Spleen (tissue), 7 donors: ENCODE measurements around the gene DPYD.

ENCODE experiments used
- POLR2A ChIP-seq, 3 donors: fragments of 450-650 bp; IDR thresholded peaks; one replicate each; pipeline ENCODE4 v1.5.1; 2017; ENCODE audit warnings: antibody characterized with exemption in 3 of 3, mild to moderate bottlenecking in 1 of 3
- POLR2AphosphoS5 ChIP-seq, 3 donors: sonication (generic); formaldehyde crosslinking; IDR thresholded peaks; one replicate each; pipeline ENCODE4 v1.5.1; 2017; ENCODE audit warnings: antibody characterized with exemption in 3 of 3
- TF ChIP-seq, protein P1 (sequence below), 11 experiments: fragments of 200-600 bp in 7 of 11; fragments of 450-650 bp in 4 of 11; sonication (generic) in 4 of 11; IDR thresholded peaks in 8 of 11; conservative IDR thresholded peaks in 3 of 11; 1 replicate in 7 of 11; 2 replicates in 4 of 11; pipeline versions ENCODE4 v1.4.0 to v1.8.0; 2016 to 2021; ENCODE audit warnings: antibody characterized with exemption in 11 of 11, inconsistent platforms in 4 of 11, mild to moderate bottlenecking in 1 of 11
- donor health status: DM: no; HTN: no; CAD: no; lungs with moderate emphysema.
- donor health status: DM: no; HTN: no; CAD: no.
- donor health status: DM: no; HTN: no; CAD: no.

- TF ChIP-seq, protein P1, sequence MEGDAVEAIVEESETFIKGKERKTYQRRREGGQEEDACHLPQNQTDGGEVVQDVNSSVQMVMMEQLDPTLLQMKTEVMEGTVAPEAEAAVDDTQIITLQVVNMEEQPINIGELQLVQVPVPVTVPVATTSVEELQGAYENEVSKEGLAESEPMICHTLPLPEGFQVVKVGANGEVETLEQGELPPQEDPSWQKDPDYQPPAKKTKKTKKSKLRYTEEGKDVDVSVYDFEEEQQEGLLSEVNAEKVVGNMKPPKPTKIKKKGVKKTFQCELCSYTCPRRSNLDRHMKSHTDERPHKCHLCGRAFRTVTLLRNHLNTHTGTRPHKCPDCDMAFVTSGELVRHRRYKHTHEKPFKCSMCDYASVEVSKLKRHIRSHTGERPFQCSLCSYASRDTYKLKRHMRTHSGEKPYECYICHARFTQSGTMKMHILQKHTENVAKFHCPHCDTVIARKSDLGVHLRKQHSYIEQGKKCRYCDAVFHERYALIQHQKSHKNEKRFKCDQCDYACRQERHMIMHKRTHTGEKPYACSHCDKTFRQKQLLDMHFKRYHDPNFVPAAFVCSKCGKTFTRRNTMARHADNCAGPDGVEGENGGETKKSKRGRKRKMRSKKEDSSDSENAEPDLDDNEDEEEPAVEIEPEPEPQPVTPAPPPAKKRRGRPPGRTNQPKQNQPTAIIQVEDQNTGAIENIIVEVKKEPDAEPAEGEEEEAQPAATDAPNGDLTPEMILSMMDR (IDR thresholded peaks at IDR 0.05 in 8 of 11, conservative IDR thresholded peaks at IDR 0.05 in 3 of 11), result no peak
- TF ChIP-seq POLR2A (IDR thresholded peaks at IDR 0.05) (no peak), POLR2AphosphoS5 (IDR thresholded peaks at IDR 0.05) (no peak)
Observed at GRCh38 chr1:97138515-97139032, 782.3 kb downstream of the DPYD start.
